ENCODE results near the gene GGA3. TPM values are rescaled to one million over a fixed set of nuclear protein-coding genes. Genes with fewer than 3 reads are reported as not detected.

Gene GGA3
- total RNA-seq, 1 experiment from 2014 or later: 58.3 TPM

- peak overlapping the region; percentile 94 for H3K27ac ChIP-seq (ENCODE audit: low read depth, low read length)
These were observed 8.4 kb upstream of the GGA3 start for GRCh38 chr17:75269844-75270217.

GRCh38 chr17:75267411-75268232 is 6.2 kb upstream of the GGA3 start:
- Histone ChIP-seq H3K4me2 (ENCODE audit: low read length) (peak overlapping the region; percentile 1; the same call in 1 of the 2 replicates), H3K4me3 (replicated peaks in 1 of 2; ENCODE audit: low read depth in 1 of 2, low read length in 2 of 2) (no peak overlapping the region), H3K9me2 (ENCODE audit: insufficient read depth) (no peaks in the 10 kb centered on the region), H3K9me3 (ENCODE audit: control insufficient read depth in 1 of 2, insufficient read depth in 1 of 2, low read depth in 1 of 2, low read length in 2 of 2) (no peaks in the 10 kb centered on the region), H3K4me1 (ENCODE audit: control insufficient read depth in 1 of 2, insufficient read depth in 2 of 2, low read length in 2 of 2) (peaks cover 22 to 47% of the 10 kb centered on the region in 2 experiments), H2AFZ (ENCODE audit: low read depth, low read length, poor library complexity, severe bottlenecking) (no peak overlapping the region), H3K9ac (ENCODE audit: low read length) (0 out of 2 replicates have a peak overlapping the region, but pooled peaks have one; percentile 2), H4K20me1 (ENCODE audit: insufficient read depth) (no peaks in the 10 kb centered on the region), H3K27ac (ENCODE audit: low read depth, low read length) (peak overlapping the region; percentile 25; the same call in 1 of the 2 replicates), H3K36me3 (ENCODE audit: control insufficient read depth in 1 of 2, insufficient read depth in 2 of 2, low read length in 2 of 2) (peaks cover 18 to 45% of the 10 kb centered on the region in 2 experiments; a peak in 3 of 4 replicates), H3K27me3 (ENCODE audit: insufficient read depth, low read length) (no peaks in the 10 kb centered on the region), H3K79me2 (ENCODE audit: insufficient read depth, low read length) (peaks cover 28% of the 10 kb centered on the region)
- ChIA-PET CTCF (interaction anchor here (1.4 to 4.2 kb wide), 2 partner anchors 22 to 112 kb away, joined by 3 to 51 read pairs; partner anchors contain the start of gene SLC25A19), POLR2A (no interaction called here), RAD21 (ENCODE audit: low non-redundant PET in 1 of 2, low total read pairs in 2 of 2, uncharacterized antibody in 2 of 2, unreplicated experiment in 2 of 2) (interaction anchor here in 1 of 2 experiments (0.6 kb wide), 1 partner anchor 48 kb away, joined by 3 read pairs; no protein-coding TSS in a partner anchor)
- DNase-seq (ENCODE audit: low read depth, low spot score): no peak
- peak; percentile 12 for ATAC-seq
- BruUV-seq (replicated peaks): no TSS peak
- TF ChIP-seq POLR2AphosphoS5 (IDR thresholded peaks at IDR 0.05; ENCODE audit: low read depth, low read length) (peak; percentile 39; the same call in 1 of the 2 replicates), POLR2A (IDR thresholded peaks at IDR 0.05; ENCODE audit: borderline replicate concordance, extremely low read depth, insufficient read depth, insufficient read length) (peak; percentile 24), ZNF274 (IDR thresholded peaks at IDR 0.05; ENCODE audit: low read depth, low read length) (no peak)
- TF ChIP-seq, protein P1, sequence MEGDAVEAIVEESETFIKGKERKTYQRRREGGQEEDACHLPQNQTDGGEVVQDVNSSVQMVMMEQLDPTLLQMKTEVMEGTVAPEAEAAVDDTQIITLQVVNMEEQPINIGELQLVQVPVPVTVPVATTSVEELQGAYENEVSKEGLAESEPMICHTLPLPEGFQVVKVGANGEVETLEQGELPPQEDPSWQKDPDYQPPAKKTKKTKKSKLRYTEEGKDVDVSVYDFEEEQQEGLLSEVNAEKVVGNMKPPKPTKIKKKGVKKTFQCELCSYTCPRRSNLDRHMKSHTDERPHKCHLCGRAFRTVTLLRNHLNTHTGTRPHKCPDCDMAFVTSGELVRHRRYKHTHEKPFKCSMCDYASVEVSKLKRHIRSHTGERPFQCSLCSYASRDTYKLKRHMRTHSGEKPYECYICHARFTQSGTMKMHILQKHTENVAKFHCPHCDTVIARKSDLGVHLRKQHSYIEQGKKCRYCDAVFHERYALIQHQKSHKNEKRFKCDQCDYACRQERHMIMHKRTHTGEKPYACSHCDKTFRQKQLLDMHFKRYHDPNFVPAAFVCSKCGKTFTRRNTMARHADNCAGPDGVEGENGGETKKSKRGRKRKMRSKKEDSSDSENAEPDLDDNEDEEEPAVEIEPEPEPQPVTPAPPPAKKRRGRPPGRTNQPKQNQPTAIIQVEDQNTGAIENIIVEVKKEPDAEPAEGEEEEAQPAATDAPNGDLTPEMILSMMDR (IDR thresholded peaks at IDR 0.05 in 2 of 3, conservative IDR thresholded peaks at IDR 0.05 in 1 of 3; ENCODE audit: borderline replicate concordance in 1 of 3, insufficient read depth in 1 of 3, low read depth in 2 of 3, low read length in 2 of 3): peak in 2 of 3 experiments; percentile 38; a peak in 3 of 6 replicates
- intact Hi-C loops (cut with micrococcal nuclease): loop anchor here (10.0 kb wide), 1 partner anchor 153 kb away; no protein-coding TSS in a partner anchor

More at GRCh38 chr17:75269844-75270217, 8.4 kb upstream of the GGA3 start:
- RAD21 ChIA-PET (ENCODE audit: low non-redundant PET in 1 of 2, low total read pairs in 2 of 2, uncharacterized antibody in 2 of 2, unreplicated experiment in 2 of 2): interaction anchor here (0.7 to 1.8 kb wide), 4 partner anchors 19 to 143 kb away, joined by 3 to 7 read pairs (median 4); partner anchors contain the start of genes GRB2 (in 1 of the 2) and SLC25A19 (in 1 of the 2)
- peak overlapping the region; percentile 97 for H3K4me2 ChIP-seq (ENCODE audit: low read length)
- H3K9me3 ChIP-seq (ENCODE audit: control insufficient read depth in 1 of 2, insufficient read depth in 1 of 2, low read depth in 1 of 2, low read length in 2 of 2): no peaks in the 10 kb centered on the region
- peaks cover 16 to 45% of the 10 kb centered on the region in 2 experiments for H3K4me1 ChIP-seq (ENCODE audit: control insufficient read depth in 1 of 2, insufficient read depth in 2 of 2, low read length in 2 of 2)
- no TSS peak for BruUV-seq (replicated peaks)
- TF ChIP-seq CBX3 (IDR thresholded peaks at IDR 0.05; ENCODE audit: low read depth) (no peak), RAD21 (IDR thresholded peaks at IDR 0.05; ENCODE audit: low read depth) (no peak), TCF7L2 (IDR thresholded peaks at IDR 0.05; ENCODE audit: borderline replicate concordance, extremely low read depth, insufficient read depth, insufficient read length) (no peak), EZH2phosphoT487 (IDR thresholded peaks at IDR 0.05; ENCODE audit: borderline replicate concordance) (no peak), POLR2A (IDR thresholded peaks at IDR 0.05; ENCODE audit: borderline replicate concordance, extremely low read depth, insufficient read depth, insufficient read length) (no peak)
- TF ChIP-seq, protein P2, sequence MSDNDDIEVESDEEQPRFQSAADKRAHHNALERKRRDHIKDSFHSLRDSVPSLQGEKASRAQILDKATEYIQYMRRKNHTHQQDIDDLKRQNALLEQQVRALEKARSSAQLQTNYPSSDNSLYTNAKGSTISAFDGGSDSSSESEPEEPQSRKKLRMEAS (IDR thresholded peaks at IDR 0.05): no peak
- CTCF ChIA-PET: interaction anchor here (0.9 to 4.2 kb wide), 12 partner anchors 9 to 331 kb away, joined by 3 to 51 read pairs (median 4); partner anchors contain the start of genes GGA3, GRB2, MRPS7 and SLC25A19
- peaks cover 9% of the 10 kb centered on the region; the same call in 1 of the 2 replicates for H3K79me2 ChIP-seq (ENCODE audit: insufficient read depth, low read length)
- intact Hi-C loops (cut with micrococcal nuclease): loop anchor here (2.0 to 10.0 kb wide), 4 partner anchors 135 to 247 kb away; partner anchors contain the start of genes CASKIN2, GRB2 and TSEN54
- peak overlapping the region; percentile 87 for H3K9ac ChIP-seq (ENCODE audit: low read length)
- H3K4me3 ChIP-seq (replicated peaks in 1 of 2; ENCODE audit: low read depth in 1 of 2, low read length in 2 of 2): peak overlapping the region; percentile 90 to 97
- no peak; the same call in 1 of the 2 replicates for ATAC-seq
- POLR2A ChIA-PET: interaction anchor here (0.6 to 2.4 kb wide), 9 partner anchors 9 to 186 kb away, joined by 3 to 40 read pairs (median 5); partner anchors contain the start of genes GGA3, GRB2, MRPS7 and NUP85
- H2AFZ ChIP-seq (ENCODE audit: low read depth, low read length, poor library complexity, severe bottlenecking): no peak overlapping the region
- H4K20me1 ChIP-seq (ENCODE audit: insufficient read depth): no peaks in the 10 kb centered on the region
- H3K9me2 ChIP-seq (ENCODE audit: insufficient read depth): no peaks in the 10 kb centered on the region
- DNase-seq (ENCODE audit: low read depth, low spot score): no peak
- no peaks in the 10 kb centered on the region for H3K27me3 ChIP-seq (ENCODE audit: insufficient read depth, low read length)
- H3K36me3 ChIP-seq (ENCODE audit: control insufficient read depth in 1 of 2, insufficient read depth in 2 of 2, low read length in 2 of 2): peaks cover 7 to 41% of the 10 kb centered on the region in 2 experiments; a peak in 3 of 4 replicates
